K562 (cell line): Measurements from ENCODE around the gene SNCA.

Experiments
- EGR1 ChIP-seq: fragments of 450-650 bp; conservative IDR thresholded peaks from 2 replicates; pipeline ENCODE4 v1.6.1; 2017; ENCODE audit warnings: mild to moderate bottlenecking
- JUNB ChIP-seq: fragments of 450-650 bp; formaldehyde crosslinking; conservative IDR thresholded peaks from 2 replicates; pipeline ENCODE4 v1.4.0; 2020; ENCODE audit warnings: mild to moderate bottlenecking
- KAT8 ChIP-seq: fragments of 450-650 bp; IDR thresholded peaks from 2 replicates; pipeline ENCODE4 v1.6.1; 2016; ENCODE audit warnings: low read depth, mild to moderate bottlenecking
- NFXL1 ChIP-seq: fragments of 450-650 bp; formaldehyde crosslinking; IDR thresholded peaks from 2 replicates; pipeline ENCODE4 v1.4.0; 2021; ENCODE audit warnings: mild to moderate bottlenecking
- POLR2A ChIP-seq: fragments of 450-650 bp; conservative IDR thresholded peaks from 2 replicates; pipeline ENCODE4 v1.6.1; 2016
- RBBP5 ChIP-seq: fragments of 200-600 bp; sonication (generic); IDR thresholded peaks from 2 replicates; pipeline ENCODE4 v1.6.1; 2012; ENCODE audit warnings: borderline replicate concordance, mild to moderate bottlenecking, low read length, control low read depth, inconsistent platforms; ENCODE audit not compliant: insufficient read depth, poor library complexity, severe bottlenecking
- RCOR1 ChIP-seq, 2 experiments: IDR thresholded peaks; 2 replicates each; pipeline ENCODE4 v1.6.1; 2012; ENCODE audit warnings: low read depth in 2 of 2, low read length in 2 of 2, borderline replicate concordance in 1 of 2, improper control_type of control experiment in 1 of 2
- ZBTB1 ChIP-seq: sonication (generic); formaldehyde crosslinking; IDR thresholded peaks from 2 replicates; pipeline ENCODE4 v1.8.1; 2023; ENCODE audit warnings: missing genetic modification reagents, low read depth, mild to moderate bottlenecking, borderline replicate concordance
- TF ChIP-seq, protein P1 (sequence below), 3 experiments: IDR thresholded peaks in 2 of 3; conservative IDR thresholded peaks in 1 of 3; 2 replicates each; pipeline ENCODE4 v1.5.1; 2011 to 2012; ENCODE audit warnings: low read length in 3 of 3, mild to moderate bottlenecking in 3 of 3, control low read depth in 2 of 3, improper control_type of control experiment in 1 of 3, inconsistent platforms in 1 of 3, low read depth in 1 of 3, mixed read lengths in 1 of 3, moderate library complexity in 1 of 3; ENCODE audit not compliant: insufficient read depth in 2 of 3

DNA sequence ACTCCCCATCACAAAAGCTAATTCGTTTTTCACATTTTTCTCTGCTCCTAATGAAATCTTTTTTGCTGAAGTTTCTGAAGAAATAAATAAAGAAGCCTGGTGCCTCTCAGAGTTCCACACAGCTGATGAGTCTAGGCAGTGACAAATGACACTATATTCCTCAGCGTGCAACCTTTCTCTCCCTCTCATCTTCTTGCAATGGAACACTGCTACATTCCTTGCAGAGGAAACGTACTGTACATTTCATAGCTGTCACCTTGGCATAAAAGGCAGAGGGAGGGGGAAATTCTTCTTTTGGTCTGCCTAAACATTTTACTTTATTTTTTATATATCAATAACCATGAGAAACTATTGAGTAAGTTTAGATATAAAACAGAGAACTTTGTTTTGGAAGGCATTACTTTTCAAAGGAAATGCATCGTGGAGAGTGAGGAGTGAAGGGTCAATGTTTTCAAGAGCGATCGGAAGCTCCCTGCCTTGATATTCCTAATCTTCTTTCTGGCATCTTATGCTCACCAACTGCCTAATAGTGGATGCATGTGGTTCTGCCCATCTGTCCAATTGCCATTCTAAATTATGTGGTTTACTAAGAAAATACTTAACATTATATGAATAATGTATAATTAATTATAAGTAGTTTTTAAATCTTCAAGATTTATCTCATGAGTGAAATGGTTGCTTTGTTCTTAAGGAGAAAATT lies 29.4 kb downstream of the SNCA start:
- TF ChIP-seq EGR1 (no peak), KAT8 (no peak), RCOR1 (IDR thresholded peaks at IDR 0.05; ENCODE audit: borderline replicate concordance in 1 of 2, low read depth in 2 of 2, low read length in 2 of 2) (no peak), ZBTB1 (CRISPR knock-in tag) (no peak), JUNB (CRISPR knock-in tag) (no peak), POLR2A (no peak), NFXL1 (CRISPR knock-in tag) (no peak), RBBP5 (no peak)
- TF ChIP-seq, protein P1, sequence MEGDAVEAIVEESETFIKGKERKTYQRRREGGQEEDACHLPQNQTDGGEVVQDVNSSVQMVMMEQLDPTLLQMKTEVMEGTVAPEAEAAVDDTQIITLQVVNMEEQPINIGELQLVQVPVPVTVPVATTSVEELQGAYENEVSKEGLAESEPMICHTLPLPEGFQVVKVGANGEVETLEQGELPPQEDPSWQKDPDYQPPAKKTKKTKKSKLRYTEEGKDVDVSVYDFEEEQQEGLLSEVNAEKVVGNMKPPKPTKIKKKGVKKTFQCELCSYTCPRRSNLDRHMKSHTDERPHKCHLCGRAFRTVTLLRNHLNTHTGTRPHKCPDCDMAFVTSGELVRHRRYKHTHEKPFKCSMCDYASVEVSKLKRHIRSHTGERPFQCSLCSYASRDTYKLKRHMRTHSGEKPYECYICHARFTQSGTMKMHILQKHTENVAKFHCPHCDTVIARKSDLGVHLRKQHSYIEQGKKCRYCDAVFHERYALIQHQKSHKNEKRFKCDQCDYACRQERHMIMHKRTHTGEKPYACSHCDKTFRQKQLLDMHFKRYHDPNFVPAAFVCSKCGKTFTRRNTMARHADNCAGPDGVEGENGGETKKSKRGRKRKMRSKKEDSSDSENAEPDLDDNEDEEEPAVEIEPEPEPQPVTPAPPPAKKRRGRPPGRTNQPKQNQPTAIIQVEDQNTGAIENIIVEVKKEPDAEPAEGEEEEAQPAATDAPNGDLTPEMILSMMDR (IDR thresholded peaks at IDR 0.05 in 2 of 3, conservative IDR thresholded peaks at IDR 0.05 in 1 of 3; ENCODE audit: insufficient read depth in 2 of 3, low read depth in 1 of 3, low read length in 3 of 3) = no peak
